GM18517 (cell line): ENCODE results near the gene FRMD3.

Source experiments
- ATAC-seq: cut with Tn5 transposase; IDR thresholded peaks from one replicate; pipeline ENCODE4 v1.9.1; 2021; ENCODE audit warnings: mild to moderate bottlenecking, moderate library complexity; ENCODE audit not compliant: unreplicated experiment

FRMD3 gene

GRCh38 chr9:83242066-83242465, 296.1 kb downstream of the FRMD3 start:
- ATAC-seq = no peak

GRCh38 chr9:83240671-83241070, 297.5 kb downstream of the FRMD3 start:
- ATAC-seq = no peak

GRCh38 chr9:83239747-83240146, 298.5 kb downstream of the FRMD3 start:
- ATAC-seq = no peak

GRCh38 chr9:83238871-83239640, 299.1 kb downstream of the FRMD3 start:
- ATAC-seq = no peak

DNA sequence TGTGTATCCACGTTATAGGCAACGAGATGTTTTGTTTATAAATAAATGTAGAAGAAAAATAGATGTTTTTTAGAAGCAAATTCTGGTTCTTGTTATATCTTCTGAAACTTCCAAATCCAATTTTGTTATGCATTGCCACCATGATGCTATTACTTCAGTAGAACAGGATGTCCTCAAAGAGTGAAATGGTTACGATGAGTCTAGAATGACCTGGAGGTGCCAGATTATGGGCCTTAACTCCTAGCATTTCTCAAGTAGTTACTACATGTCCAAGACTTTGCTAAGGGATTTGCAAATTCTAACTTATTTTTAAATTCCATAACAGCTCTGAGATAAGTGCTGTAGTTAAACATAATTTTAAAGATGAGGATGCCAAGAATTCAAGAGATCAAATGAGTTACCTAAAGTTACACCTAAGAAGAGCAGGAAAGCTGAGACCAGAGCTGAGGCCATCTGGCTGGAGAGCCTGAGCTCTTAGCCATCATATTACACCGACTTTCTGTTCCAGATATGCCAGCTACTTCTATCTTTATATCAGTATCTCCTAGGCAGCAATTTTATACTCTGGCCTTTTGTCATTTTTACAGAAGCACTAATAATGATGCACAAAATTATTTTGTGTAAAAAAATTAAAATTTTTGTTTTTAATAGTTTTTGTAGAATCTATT, 302.0 kb downstream of the FRMD3 start:
- no peak for ATAC-seq

DNA sequence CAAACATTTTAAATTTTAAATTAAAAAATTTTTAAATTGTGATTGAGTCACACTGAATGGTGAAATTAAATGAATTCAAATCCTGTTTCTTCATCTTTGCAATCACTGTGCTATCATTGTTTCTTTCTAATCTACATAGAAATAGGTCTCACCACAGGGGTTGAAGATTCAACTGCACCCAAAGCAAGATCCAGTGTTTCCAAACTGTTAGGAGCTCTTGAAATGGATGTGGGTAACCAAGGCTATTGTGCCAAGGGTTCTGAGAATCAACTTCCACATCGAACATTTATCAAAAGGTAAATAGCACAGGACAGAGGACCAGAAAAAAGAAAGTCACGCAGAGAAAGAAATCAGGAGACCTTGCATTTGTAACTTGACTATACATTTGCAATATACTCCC, 302.7 kb downstream of the FRMD3 start:
- no peak for ATAC-seq

- no peak for ATAC-seq
These were observed 303.7 kb downstream of the FRMD3 start for GRCh38 chr9:83234541-83234940.

DNA sequence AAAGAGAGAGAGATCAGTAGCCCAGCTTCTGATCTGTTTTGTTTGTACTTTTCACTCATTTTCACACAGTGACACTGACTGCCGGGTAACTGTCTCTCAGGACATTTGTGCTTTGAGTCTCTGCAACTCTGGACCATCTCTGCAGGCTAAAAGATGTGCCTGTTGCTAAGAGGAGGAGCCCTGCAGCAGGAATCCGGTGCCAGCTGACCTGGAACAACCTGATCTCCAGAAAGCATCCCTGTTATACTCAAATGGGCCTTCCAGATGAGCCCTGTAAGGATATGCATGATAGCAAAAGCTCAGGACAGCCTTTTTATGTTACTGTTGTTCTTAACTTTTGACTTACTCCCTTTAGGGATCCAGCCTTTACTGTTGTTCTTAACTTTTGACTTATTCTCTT, 304.6 kb downstream of the FRMD3 start:
- ATAC-seq = no peak

GRCh38 chr9:83231039-83231438, 307.2 kb downstream of the FRMD3 start:
- ATAC-seq = no peak

DNA sequence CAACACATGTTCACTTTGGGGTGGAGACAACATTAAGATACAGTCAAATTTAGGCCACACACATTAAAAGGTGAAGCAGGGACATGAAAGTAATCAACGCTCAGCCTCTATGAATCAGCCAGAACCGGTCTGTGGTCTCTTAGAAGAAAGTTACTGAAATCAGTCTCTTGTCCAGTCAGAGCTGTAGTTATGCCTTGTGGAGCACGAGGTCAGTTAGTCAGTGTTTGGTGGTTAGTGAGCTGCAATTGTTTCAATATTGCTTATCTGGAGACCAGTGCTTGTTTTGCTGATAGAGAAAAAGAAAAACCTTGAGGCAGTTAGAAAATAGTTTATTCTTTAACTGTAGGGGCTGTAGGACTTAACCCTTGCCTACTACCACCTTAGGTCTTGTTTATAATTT, 317.5 kb downstream of the FRMD3 start:
- peak; percentile 99 for ATAC-seq

DNA sequence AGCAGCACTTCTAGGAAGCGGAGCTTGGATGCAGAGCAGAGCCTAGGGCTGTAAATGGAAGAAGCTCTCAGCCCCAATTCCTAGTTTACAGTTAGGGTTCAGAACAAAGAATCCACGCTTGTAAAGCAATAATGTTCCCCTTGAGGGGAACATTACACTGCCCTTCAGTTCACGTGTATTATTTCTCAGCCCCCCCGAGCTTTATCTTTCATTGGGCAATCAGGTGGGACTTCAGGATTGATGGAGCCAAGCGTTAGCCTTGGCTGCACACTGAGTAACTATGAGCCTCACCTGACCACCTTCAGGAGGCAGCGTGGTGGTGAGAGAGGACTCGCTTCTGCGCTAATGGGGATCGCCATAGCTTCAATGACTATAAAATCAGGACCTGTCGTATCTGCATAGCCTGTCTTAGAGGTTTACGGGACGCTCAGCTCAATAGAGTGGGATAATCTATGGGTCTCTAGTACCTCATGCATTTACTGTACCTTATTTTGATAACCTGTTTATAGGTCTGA, 318.2 kb downstream of the FRMD3 start:
- no peak for ATAC-seq

GRCh38 chr9:83219154-83219923, 318.9 kb downstream of the FRMD3 start:
- no peak for ATAC-seq

- ATAC-seq = no peak
These were observed 319.6 kb downstream of the FRMD3 start for GRCh38 chr9:83218411-83219090.

- ATAC-seq = no peak
These were observed 328.9 kb downstream of the FRMD3 start for GRCh38 chr9:83209188-83209731.

GRCh38 chr9:83208065-83208850, 329.9 kb downstream of the FRMD3 start:
- ATAC-seq = no peak

DNA sequence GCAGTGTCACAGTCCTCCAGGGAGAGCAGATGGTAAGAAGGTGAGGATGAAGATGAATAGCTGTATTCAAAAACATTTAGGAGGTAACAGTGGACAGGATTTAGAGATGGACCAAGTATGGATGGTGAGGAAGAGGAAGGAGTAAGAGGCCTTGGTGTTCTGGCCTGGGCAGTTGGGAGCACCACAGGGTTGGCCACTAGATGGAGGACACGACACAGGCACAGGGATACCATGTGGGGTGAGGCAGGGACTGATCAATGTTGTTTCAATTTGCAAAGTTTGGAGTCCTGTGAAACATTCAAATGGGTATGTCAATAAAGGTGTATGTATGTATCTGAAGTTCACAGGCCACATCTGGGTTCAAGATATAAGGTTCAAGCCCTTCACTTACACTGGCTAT, 334.2 kb downstream of the FRMD3 start:
- ATAC-seq = no peak

DNA sequence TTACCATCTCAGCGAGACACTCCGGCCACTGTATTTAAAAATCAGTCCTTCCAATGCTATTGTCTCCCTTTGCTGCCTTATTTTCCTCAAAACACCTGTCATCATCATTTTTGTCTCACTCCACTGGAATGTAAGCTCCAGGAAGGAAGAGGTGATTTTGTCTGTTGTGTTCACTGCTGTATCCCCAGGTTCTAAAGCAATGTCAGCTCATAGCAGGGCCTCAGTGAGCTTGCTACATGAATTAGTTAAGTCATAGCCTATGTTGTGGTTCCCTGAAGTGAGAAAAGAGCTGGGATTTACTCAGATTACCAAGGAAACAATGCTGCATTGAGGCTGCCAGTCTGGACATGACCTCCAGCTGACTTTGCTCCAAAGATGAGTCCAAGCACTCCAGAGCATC, 337.7 kb downstream of the FRMD3 start:
- no peak for ATAC-seq

- no peak for ATAC-seq
These were observed 338.4 kb downstream of the FRMD3 start for GRCh38 chr9:83199832-83200231.

DNA sequence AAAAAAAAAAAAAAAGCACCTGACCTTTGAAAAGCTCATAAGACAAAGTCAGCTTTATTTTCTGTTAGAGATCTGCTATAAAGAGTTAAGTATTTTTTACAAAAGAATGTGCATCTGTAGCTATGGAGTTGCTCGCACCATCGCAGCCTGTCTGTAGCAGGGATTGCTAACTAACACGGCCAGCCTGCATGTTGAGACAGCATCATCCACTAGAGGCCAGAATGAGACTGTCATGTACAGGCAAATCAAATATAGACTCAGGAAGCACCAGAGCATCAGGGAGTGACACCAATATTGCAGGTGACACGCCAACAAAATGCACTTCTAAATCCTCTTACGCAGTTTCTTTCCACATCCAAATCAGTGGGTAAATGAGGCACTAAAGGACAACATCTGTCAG, 339.0 kb downstream of the FRMD3 start:
- no peak for ATAC-seq

DNA sequence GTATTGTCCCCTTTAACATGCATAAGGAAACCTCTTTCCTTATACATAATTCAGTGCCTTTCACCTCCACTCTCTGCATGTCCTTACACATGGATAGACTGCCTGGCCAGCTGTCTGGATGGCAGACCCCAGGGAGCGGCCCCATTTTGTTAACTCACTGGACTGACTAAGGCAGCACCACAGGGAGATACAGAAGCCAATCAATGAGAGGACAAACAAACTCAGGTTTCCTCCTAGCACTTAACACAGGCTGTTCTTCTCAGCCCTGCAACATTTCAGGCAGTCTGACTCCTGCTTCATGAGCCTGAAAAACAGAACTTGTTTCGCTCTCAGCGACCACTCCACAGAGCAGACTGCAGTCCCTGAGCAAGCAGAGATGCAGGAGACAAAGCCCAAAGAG, 339.8 kb downstream of the FRMD3 start:
- ATAC-seq = no peak
